EH (cell line): ENCODE results near the gene PPCS.
"Not testable (repeated sequence)": the region's sequence is repeated elsewhere in the genome, so short reads cannot be mapped to it uniquely, and the experiment has no call there.

Experiments
- DNase-seq: peaks from one replicate; pipeline ENCODE4 v3.0.0-alpha.2; 2015; ENCODE audit warnings: low read depth

The PPCS gene

GRCh38 chr1:42453386-42453785, 3.0 kb upstream of the PPCS start:
- DNase-seq = peak; percentile 2

- DNase-seq = no peak
Observed at GRCh38 chr1:42454403-42454802, 1.9 kb upstream of the PPCS start.

- DNase-seq = peak; percentile 69
Observed at GRCh38 chr1:42456754-42457089, 379 bp downstream of the PPCS start.

GRCh38 chr1:42461196-42461595, 4.9 kb downstream of the PPCS start:
- no peak for DNase-seq

- peak; percentile 98 for DNase-seq
Observed at GRCh38 chr1:42462828-42463763, 6.8 kb downstream of the PPCS start, which contains the start of gene CCDC30. CCDC30 (plus strand) TSS chr1:42463286; CDS start chr1:42480552, 17,266 bp downstream.

GRCh38 chr1:42463921-42464320, 7.6 kb downstream of the PPCS start:
- no peak for DNase-seq

- no peak for DNase-seq
Observed at GRCh38 chr1:42466030-42466429, 9.7 kb downstream of the PPCS start.

- DNase-seq = no peak
Observed at GRCh38 chr1:42469727-42470126, 13.4 kb downstream of the PPCS start.

- DNase-seq = no peak
Observed at GRCh38 chr1:42476605-42477004, 20.3 kb downstream of the PPCS start.

GRCh38 chr1:42477354-42477753, 21.0 kb downstream of the PPCS start:
- not testable (repeated sequence) for DNase-seq

- no peak for DNase-seq
Observed at GRCh38 chr1:42477775-42478174, 21.4 kb downstream of the PPCS start.

GRCh38 chr1:42479621-42480020, 23.3 kb downstream of the PPCS start:
- peak; percentile 18 for DNase-seq

- DNase-seq = no peak
Observed at GRCh38 chr1:42480921-42481320, 24.6 kb downstream of the PPCS start.

- DNase-seq = peak; percentile 5
Observed at GRCh38 chr1:42482635-42483153, 26.4 kb downstream of the PPCS start.

- peak; percentile 86 for DNase-seq
Observed at GRCh38 chr1:42484382-42484781, 28.0 kb downstream of the PPCS start.

- DNase-seq = no peak
Observed at GRCh38 chr1:42490237-42490636, 33.9 kb downstream of the PPCS start.

- not testable (repeated sequence) for DNase-seq
Observed at GRCh38 chr1:42502031-42502430, 45.7 kb downstream of the PPCS start.

- no peak for DNase-seq
Observed at GRCh38 chr1:42504535-42505128, 48.3 kb downstream of the PPCS start.

GRCh38 chr1:42506576-42506975, 50.2 kb downstream of the PPCS start:
- no peak for DNase-seq
